ENCODE results near the gene ZC3H12C. TPM values are rescaled to one million over a fixed set of nuclear protein-coding genes. Genes with fewer than 3 reads are reported as not detected.
A peak's percentile ranks its signal among the peaks of the same experiment; 100 is the strongest.

The ZC3H12C gene
- total and polyA plus RNA-seq, 10 of the 15 experiments (the other 5 are each of a cell fraction or from before 2014, with no cell fraction given): 0.31 to 31.0 (median 3.7) TPM

DNA sequence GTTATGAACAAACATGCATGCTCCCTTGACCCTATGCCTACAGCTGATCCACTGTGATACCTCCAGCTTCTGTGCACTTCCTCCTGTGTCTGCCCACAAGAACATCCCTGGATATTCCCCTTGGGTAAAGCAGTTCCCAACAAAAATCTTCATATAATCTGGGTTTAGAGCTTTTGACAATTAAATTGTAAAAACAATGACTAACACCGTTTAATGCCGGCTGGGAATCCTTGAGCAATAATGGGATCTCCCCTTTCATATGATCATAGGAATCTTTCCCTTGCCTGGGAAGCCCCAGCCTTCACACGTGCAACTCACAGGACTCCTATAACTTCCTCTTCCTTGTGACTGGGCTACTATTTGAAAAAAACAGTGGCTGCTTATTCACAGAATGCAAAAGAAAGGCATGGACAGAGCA, 6.3 kb upstream of the ZC3H12C start:
- no peak overlapping the region for H2AFZ ChIP-seq (ENCODE audit: control insufficient read depth, low read depth, low read length)
- ATAC-seq: 0 out of 3 replicates have a peak, but pooled peaks have one; percentile 3
- in situ Hi-C loops (cut with MboI): no loop called here
- H3K9ac ChIP-seq (ENCODE audit: control insufficient read depth, insufficient read depth, low read length): no peak overlapping the region
- ChIA-PET RAD21 (ENCODE audit: unreplicated experiment) (interaction anchor here (1.0 to 4.5 kb wide), 5 partner anchors 9 to 129 kb away, joined by 3 to 30 read pairs (median 27); no protein-coding TSS in a partner anchor), SMC1A (ENCODE audit: uncharacterized antibody, unreplicated experiment) (interaction anchor here (0.6 to 15.9 kb wide), 9 partner anchors 9 to 234 kb away, joined by 3 to 214 read pairs (median 8); no protein-coding TSS in a partner anchor), CTCF (interaction anchor here (0.9 to 3.2 kb wide), 3 partner anchors 8 to 102 kb away, joined by 3 to 13 read pairs (median 3); no protein-coding TSS in a partner anchor), POLR2A (interaction anchor here (1.0 to 3.2 kb wide), 5 partner anchors 8 to 117 kb away, joined by 3 to 28 read pairs (median 15); no protein-coding TSS in a partner anchor)
- no peak overlapping the region for H3K27ac ChIP-seq (ENCODE audit: control insufficient read depth, insufficient read depth)
- H3K9me3 ChIP-seq (replicated peaks; ENCODE audit: control insufficient read depth, insufficient read depth, low read length): no peaks in the 10 kb centered on the region; the same call in 2 of the 3 replicates
- DNase-seq (ENCODE audit: low read depth, low spot score): no peak
- 59% methylated on average over 3 of the region's 3 CpGs for WGBS (ENCODE audit: insufficient coverage, insufficient replicate concordance, low lambda C conversion rate, missing lambda C conversion rate)
- H4K20me1 ChIP-seq (ENCODE audit: control insufficient read depth, insufficient read depth): no peaks in the 10 kb centered on the region
- peaks cover 10% of the 10 kb centered on the region for H3K4me1 ChIP-seq (ENCODE audit: control insufficient read depth, insufficient read depth, low read length)
- no peaks in the 10 kb centered on the region for H3K36me3 ChIP-seq (ENCODE audit: control insufficient read depth in 2 of 2, insufficient read depth in 2 of 2, low read length in 1 of 2)
- H3K27me3 ChIP-seq (replicated peaks in 1 of 2; ENCODE audit: control insufficient read depth in 2 of 2, insufficient read depth in 2 of 2, low read length in 1 of 2): no peaks in the 10 kb centered on the region
- no peak for FAIRE-seq
- H3K4me2 ChIP-seq (ENCODE audit: control insufficient read depth, insufficient read depth): no peak overlapping the region
- intact Hi-C loops (cut with micrococcal nuclease; ENCODE audit: unreplicated experiment): no loop called here
- no peak overlapping the region for H3K4me3 ChIP-seq
- no TSS peak for BruUV-seq (replicated peaks)
- peaks cover 2% of the 10 kb centered on the region; the same call in 1 of the 2 replicates for H3K79me2 ChIP-seq (ENCODE audit: control insufficient read depth, insufficient read depth, low read length)
- TF ChIP-seq CREB1 (IDR thresholded peaks at IDR 0.05; ENCODE audit: low read depth): no peak
- no peak for TF ChIP-seq FOXK2 (IDR thresholded peaks at IDR 0.05)
- no peak; the same call in 1 of the 2 replicates for TF ChIP-seq EED (IDR thresholded peaks at IDR 0.05; ENCODE audit: low read depth)
- peak; percentile 14; the same call in 1 of the 2 replicates for TF ChIP-seq RAD51 (IDR thresholded peaks at IDR 0.05)
- TF ChIP-seq, protein P1, sequence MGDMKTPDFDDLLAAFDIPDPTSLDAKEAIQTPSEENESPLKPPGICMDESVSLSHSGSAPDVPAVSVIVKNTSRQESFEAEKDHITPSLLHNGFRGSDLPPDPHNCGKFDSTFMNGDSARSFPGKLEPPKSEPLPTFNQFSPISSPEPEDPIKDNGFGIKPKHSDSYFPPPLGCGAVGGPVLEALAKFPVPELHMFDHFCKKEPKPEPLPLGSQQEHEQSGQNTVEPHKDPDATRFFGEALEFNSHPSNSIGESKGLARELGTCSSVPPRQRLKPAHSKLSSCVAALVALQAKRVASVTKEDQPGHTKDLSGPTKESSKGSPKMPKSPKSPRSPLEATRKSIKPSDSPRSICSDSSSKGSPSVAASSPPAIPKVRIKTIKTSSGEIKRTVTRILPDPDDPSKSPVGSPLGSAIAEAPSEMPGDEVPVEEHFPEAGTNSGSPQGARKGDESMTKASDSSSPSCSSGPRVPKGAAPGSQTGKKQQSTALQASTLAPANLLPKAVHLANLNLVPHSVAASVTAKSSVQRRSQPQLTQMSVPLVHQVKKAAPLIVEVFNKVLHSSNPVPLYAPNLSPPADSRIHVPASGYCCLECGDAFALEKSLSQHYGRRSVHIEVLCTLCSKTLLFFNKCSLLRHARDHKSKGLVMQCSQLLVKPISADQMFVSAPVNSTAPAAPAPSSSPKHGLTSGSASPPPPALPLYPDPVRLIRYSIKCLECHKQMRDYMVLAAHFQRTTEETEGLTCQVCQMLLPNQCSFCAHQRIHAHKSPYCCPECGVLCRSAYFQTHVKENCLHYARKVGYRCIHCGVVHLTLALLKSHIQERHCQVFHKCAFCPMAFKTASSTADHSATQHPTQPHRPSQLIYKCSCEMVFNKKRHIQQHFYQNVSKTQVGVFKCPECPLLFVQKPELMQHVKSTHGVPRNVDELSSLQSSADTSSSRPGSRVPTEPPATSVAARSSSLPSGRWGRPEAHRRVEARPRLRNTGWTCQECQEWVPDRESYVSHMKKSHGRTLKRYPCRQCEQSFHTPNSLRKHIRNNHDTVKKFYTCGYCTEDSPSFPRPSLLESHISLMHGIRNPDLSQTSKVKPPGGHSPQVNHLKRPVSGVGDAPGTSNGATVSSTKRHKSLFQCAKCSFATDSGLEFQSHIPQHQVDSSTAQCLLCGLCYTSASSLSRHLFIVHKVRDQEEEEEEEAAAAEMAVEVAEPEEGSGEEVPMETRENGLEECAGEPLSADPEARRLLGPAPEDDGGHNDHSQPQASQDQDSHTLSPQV (IDR thresholded peaks at IDR 0.05): 0 out of 2 replicates have a peak, but pooled peaks have one; percentile 2
- TF ChIP-seq ZNF384 (IDR thresholded peaks at IDR 0.05; ENCODE audit: borderline replicate concordance, low read depth, low read length): 0 out of 2 replicates have a peak, but pooled peaks have one; percentile 49
- no peak for TF ChIP-seq MEF2B (IDR thresholded peaks at IDR 0.05; ENCODE audit: partially characterized antibody, poor library complexity, severe bottlenecking)
- TF ChIP-seq MTA2 (IDR thresholded peaks at IDR 0.05; ENCODE audit: low read depth): peak; percentile 23; the same call in 1 of the 2 replicates
- no peak for TF ChIP-seq PAX8 (IDR thresholded peaks at IDR 0.05)
- peak; percentile 86 for TF ChIP-seq IKZF1 (conservative IDR thresholded peaks at IDR 0.05)
- peak; percentile 25; the same call in 1 of the 2 replicates for TF ChIP-seq DPF2 (IDR thresholded peaks at IDR 0.05)
- TF ChIP-seq EP300 (IDR thresholded peaks at IDR 0.05; ENCODE audit: borderline replicate concordance in 1 of 2, control insufficient read depth in 1 of 2, low read depth in 2 of 2, low read length in 2 of 2): no peak
- peak; percentile 43 for TF ChIP-seq RELA (IDR thresholded peaks at IDR 0.05; ENCODE audit: borderline replicate concordance, partially characterized antibody)
- no peak for TF ChIP-seq EZH2 (IDR thresholded peaks at IDR 0.05; ENCODE audit: borderline replicate concordance, control insufficient read depth, low read depth, low read length)
- no peak for TF ChIP-seq CBX5 (IDR thresholded peaks at IDR 0.05; ENCODE audit: low read depth)
- TF ChIP-seq BHLHE40 (IDR thresholded peaks at IDR 0.05; ENCODE audit: borderline replicate concordance in 1 of 2, low read depth in 2 of 2, low read length in 1 of 2): peak; percentile 91
- TF ChIP-seq IKZF2 (IDR thresholded peaks at IDR 0.05): peak; percentile 83
- no peak for TF ChIP-seq SP1 (IDR thresholded peaks at IDR 0.05; ENCODE audit: low read depth, low read length)
- TF ChIP-seq HDAC6 (IDR thresholded peaks at IDR 0.05; ENCODE audit: unreplicated experiment): no peak
- TF ChIP-seq, protein P2, sequence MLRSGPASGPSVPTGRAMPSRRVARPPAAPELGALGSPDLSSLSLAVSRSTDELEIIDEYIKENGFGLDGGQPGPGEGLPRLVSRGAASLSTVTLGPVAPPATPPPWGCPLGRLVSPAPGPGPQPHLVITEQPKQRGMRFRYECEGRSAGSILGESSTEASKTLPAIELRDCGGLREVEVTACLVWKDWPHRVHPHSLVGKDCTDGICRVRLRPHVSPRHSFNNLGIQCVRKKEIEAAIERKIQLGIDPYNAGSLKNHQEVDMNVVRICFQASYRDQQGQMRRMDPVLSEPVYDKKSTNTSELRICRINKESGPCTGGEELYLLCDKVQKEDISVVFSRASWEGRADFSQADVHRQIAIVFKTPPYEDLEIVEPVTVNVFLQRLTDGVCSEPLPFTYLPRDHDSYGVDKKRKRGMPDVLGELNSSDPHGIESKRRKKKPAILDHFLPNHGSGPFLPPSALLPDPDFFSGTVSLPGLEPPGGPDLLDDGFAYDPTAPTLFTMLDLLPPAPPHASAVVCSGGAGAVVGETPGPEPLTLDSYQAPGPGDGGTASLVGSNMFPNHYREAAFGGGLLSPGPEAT (IDR thresholded peaks at IDR 0.05; ENCODE audit: low read depth): peak; percentile 90
